Liver (tissue), 3 donors: Measurements from ENCODE around the gene TMEM176A.

ENCODE experiments used
- CTCF ChIP-seq: fragments of 150-350 bp; IDR thresholded peaks from 2 replicates; pipeline ENCODE4 v1.5.1; 2017; ENCODE audit warnings: improper control_type of control experiment, low read depth, low read length; ENCODE audit not compliant: missing input control
- JUND ChIP-seq, 2 donors: IDR thresholded peaks; 2 replicates each; pipeline ENCODE4 v1.6.1; 2016; ENCODE audit warnings: antibody characterized with exemption in 2 of 2
- RAD21 ChIP-seq, 2 donors: IDR thresholded peaks; 2 replicates each; pipeline ENCODE4 v1.6.1; 2016; ENCODE audit warnings: antibody characterized with exemption in 2 of 2, mild to moderate bottlenecking in 2 of 2
- REST ChIP-seq: IDR thresholded peaks from 2 replicates; pipeline ENCODE4 v1.6.1; 2016; ENCODE audit warnings: antibody characterized with exemption, mild to moderate bottlenecking
- SP1 ChIP-seq: IDR thresholded peaks from 2 replicates; pipeline ENCODE4 v1.6.1; 2018; ENCODE audit warnings: antibody characterized with exemption, mild to moderate bottlenecking
- YY1 ChIP-seq: IDR thresholded peaks from 2 replicates; pipeline ENCODE4 v1.6.1; 2016; ENCODE audit warnings: antibody characterized with exemption, mild to moderate bottlenecking
- ZBTB33 ChIP-seq: IDR thresholded peaks from 2 replicates; pipeline ENCODE4 v1.6.1; 2016; ENCODE audit warnings: antibody characterized with exemption
- donor health status: healthy.
- donor health status: healthy.

- TF ChIP-seq CTCF (no peak), RAD21 (IDR thresholded peaks at IDR 0.05) (peak; percentile 14 to 19), SP1 (no peak), ZBTB33 (no peak), REST (no peak), YY1 (peak; percentile 39), JUND (IDR thresholded peaks at IDR 0.05) (no peak)
Measured at GRCh38 chr7:150780292-150780691, 20.3 kb upstream of the TMEM176A start.
